Measurements from ENCODE around the gene KRTAP6-1. TPM values are rescaled to one million over a fixed set of nuclear protein-coding genes. Genes with fewer than 3 reads are reported as not detected.

The KRTAP6-1 gene
- total and polyA plus RNA-seq, 10 of the 15 experiments (the other 5 are each of a cell fraction or from before 2014, with no cell fraction given), result 0.16 TPM; not detected in 9

DNA sequence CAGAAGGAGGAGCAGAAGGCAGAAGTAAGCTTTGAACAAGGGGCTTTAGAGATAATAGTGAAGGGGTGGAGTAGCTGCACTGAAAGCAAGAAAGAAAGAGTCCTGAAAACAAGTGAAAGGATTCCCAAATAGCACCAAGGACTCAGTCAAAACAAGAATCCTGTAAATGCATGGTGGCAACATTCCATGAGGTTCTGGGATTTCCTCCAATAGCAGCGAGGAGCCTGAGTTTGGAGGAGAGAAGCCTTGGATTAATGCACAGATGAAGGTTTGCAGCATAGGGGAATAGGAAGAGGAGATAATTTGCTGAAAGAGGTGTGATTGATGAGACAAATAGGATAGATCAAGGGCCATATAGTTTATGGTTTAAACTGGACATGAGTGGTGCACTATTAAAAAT lies 34.4 kb downstream of the KRTAP6-1 start (continued):
- TF ChIP-seq, protein P1, sequence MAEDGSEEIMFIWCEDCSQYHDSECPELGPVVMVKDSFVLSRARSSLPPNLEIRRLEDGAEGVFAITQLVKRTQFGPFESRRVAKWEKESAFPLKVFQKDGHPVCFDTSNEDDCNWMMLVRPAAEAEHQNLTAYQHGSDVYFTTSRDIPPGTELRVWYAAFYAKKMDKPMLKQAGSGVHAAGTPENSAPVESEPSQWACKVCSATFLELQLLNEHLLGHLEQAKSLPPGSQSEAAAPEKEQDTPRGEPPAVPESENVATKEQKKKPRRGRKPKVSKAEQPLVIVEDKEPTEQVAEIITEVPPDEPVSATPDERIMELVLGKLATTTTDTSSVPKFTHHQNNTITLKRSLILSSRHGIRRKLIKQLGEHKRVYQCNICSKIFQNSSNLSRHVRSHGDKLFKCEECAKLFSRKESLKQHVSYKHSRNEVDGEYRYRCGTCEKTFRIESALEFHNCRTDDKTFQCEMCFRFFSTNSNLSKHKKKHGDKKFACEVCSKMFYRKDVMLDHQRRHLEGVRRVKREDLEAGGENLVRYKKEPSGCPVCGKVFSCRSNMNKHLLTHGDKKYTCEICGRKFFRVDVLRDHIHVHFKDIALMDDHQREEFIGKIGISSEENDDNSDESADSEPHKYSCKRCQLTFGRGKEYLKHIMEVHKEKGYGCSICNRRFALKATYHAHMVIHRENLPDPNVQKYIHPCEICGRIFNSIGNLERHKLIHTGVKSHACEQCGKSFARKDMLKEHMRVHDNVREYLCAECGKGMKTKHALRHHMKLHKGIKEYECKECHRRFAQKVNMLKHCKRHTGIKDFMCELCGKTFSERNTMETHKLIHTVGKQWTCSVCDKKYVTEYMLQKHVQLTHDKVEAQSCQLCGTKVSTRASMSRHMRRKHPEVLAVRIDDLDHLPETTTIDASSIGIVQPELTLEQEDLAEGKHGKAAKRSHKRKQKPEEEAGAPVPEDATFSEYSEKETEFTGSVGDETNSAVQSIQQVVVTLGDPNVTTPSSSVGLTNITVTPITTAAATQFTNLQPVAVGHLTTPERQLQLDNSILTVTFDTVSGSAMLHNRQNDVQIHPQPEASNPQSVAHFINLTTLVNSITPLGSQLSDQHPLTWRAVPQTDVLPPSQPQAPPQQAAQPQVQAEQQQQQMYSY (CRISPR knock-in tag; IDR thresholded peaks at IDR 0.05), result no peak
- TF ChIP-seq POLR2AphosphoS2 (IDR thresholded peaks at IDR 0.05; ENCODE audit: low read depth, low read length) (no peak), PAX5 (IDR thresholded peaks at IDR 0.05; ENCODE audit: borderline replicate concordance, low read depth, low read length) (no peak)

DNA sequence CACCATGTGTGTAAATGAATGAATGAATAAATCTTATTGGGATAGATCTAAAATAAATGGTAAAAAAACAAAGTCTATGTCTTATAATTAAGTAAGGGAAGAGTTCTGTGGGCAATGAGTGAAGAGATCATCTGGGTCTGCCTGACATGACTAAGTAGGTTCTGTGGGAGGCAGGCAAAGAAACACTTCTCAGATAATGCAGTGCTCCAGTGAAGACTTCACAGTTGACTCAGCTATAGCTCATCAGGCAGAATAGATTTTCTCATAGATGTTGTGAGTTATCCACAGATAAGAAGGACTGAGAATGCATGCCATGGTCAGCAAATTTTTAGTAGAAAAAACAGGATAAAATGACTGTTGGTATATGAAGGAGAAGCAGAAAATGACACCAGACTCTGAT lies 36.0 kb downstream of the KRTAP6-1 start:
- CTCF ChIA-PET, result no interaction called here
- no TSS peak for BruUV-seq (replicated peaks)
- H3K79me2 ChIP-seq (ENCODE audit: control insufficient read depth, insufficient read depth, low read length), result no peaks in the 10 kb centered on the region
- in situ Hi-C loops (cut with MboI), result no loop called here
- RAD21 ChIA-PET (ENCODE audit: unreplicated experiment), result no interaction called here
- SMC1A ChIA-PET (ENCODE audit: uncharacterized antibody, unreplicated experiment), result no interaction called here
- H3K4me2 ChIP-seq (ENCODE audit: control insufficient read depth, insufficient read depth), result no peak overlapping the region
- intact Hi-C loops (cut with micrococcal nuclease; ENCODE audit: unreplicated experiment), result no loop called here
- ATAC-seq (no peak), FAIRE-seq (no peak), DNase-seq (ENCODE audit: low read depth, low spot score) (no peak)
- H3K36me3 ChIP-seq (ENCODE audit: control insufficient read depth in 2 of 2, insufficient read depth in 2 of 2, low read length in 1 of 2), result no peaks in the 10 kb centered on the region
- POLR2A ChIA-PET, result no interaction called here
- no peak overlapping the region for H2AFZ ChIP-seq (ENCODE audit: control insufficient read depth, low read depth, low read length)
- no peaks in the 10 kb centered on the region for H3K4me1 ChIP-seq (ENCODE audit: control insufficient read depth, insufficient read depth, low read length)
- no peaks in the 10 kb centered on the region for H3K9me3 ChIP-seq (replicated peaks; ENCODE audit: control insufficient read depth, insufficient read depth, low read length)
- H4K20me1 ChIP-seq (ENCODE audit: control insufficient read depth, insufficient read depth), result no peaks in the 10 kb centered on the region
- H3K27me3 ChIP-seq (replicated peaks in 1 of 2; ENCODE audit: control insufficient read depth in 2 of 2, insufficient read depth in 2 of 2, low read length in 1 of 2), result no peaks in the 10 kb centered on the region
- no peak overlapping the region for H3K9ac ChIP-seq (ENCODE audit: control insufficient read depth, insufficient read depth, low read length)
- no peak overlapping the region for H3K4me3 ChIP-seq
- H3K27ac ChIP-seq (ENCODE audit: control insufficient read depth, insufficient read depth), result no peak overlapping the region
- no peak for TF ChIP-seq KDM1A (IDR thresholded peaks at IDR 0.05; ENCODE audit: borderline replicate concordance)
- TF ChIP-seq CHD1 (IDR thresholded peaks at IDR 0.05; ENCODE audit: low read depth, low read length), result no peak
- TF ChIP-seq KAT2A (conservative IDR thresholded peaks at IDR 0.05; ENCODE audit: control insufficient read depth, low read depth, low read length), result no peak
- TF ChIP-seq NR2C2 (IDR thresholded peaks at IDR 0.05; ENCODE audit: borderline replicate concordance, control insufficient read depth, insufficient read length, low read depth), result no peak
- TF ChIP-seq CREM (IDR thresholded peaks at IDR 0.05; ENCODE audit: low read depth), result no peak
- TF ChIP-seq, protein P2, sequence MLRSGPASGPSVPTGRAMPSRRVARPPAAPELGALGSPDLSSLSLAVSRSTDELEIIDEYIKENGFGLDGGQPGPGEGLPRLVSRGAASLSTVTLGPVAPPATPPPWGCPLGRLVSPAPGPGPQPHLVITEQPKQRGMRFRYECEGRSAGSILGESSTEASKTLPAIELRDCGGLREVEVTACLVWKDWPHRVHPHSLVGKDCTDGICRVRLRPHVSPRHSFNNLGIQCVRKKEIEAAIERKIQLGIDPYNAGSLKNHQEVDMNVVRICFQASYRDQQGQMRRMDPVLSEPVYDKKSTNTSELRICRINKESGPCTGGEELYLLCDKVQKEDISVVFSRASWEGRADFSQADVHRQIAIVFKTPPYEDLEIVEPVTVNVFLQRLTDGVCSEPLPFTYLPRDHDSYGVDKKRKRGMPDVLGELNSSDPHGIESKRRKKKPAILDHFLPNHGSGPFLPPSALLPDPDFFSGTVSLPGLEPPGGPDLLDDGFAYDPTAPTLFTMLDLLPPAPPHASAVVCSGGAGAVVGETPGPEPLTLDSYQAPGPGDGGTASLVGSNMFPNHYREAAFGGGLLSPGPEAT (IDR thresholded peaks at IDR 0.05; ENCODE audit: low read depth), result no peak
- TF ChIP-seq, protein P3, sequence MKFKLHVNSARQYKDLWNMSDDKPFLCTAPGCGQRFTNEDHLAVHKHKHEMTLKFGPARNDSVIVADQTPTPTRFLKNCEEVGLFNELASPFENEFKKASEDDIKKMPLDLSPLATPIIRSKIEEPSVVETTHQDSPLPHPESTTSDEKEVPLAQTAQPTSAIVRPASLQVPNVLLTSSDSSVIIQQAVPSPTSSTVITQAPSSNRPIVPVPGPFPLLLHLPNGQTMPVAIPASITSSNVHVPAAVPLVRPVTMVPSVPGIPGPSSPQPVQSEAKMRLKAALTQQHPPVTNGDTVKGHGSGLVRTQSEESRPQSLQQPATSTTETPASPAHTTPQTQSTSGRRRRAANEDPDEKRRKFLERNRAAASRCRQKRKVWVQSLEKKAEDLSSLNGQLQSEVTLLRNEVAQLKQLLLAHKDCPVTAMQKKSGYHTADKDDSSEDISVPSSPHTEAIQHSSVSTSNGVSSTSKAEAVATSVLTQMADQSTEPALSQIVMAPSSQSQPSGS (IDR thresholded peaks at IDR 0.05; ENCODE audit: low read length), result no peak
- TF ChIP-seq, protein P4, sequence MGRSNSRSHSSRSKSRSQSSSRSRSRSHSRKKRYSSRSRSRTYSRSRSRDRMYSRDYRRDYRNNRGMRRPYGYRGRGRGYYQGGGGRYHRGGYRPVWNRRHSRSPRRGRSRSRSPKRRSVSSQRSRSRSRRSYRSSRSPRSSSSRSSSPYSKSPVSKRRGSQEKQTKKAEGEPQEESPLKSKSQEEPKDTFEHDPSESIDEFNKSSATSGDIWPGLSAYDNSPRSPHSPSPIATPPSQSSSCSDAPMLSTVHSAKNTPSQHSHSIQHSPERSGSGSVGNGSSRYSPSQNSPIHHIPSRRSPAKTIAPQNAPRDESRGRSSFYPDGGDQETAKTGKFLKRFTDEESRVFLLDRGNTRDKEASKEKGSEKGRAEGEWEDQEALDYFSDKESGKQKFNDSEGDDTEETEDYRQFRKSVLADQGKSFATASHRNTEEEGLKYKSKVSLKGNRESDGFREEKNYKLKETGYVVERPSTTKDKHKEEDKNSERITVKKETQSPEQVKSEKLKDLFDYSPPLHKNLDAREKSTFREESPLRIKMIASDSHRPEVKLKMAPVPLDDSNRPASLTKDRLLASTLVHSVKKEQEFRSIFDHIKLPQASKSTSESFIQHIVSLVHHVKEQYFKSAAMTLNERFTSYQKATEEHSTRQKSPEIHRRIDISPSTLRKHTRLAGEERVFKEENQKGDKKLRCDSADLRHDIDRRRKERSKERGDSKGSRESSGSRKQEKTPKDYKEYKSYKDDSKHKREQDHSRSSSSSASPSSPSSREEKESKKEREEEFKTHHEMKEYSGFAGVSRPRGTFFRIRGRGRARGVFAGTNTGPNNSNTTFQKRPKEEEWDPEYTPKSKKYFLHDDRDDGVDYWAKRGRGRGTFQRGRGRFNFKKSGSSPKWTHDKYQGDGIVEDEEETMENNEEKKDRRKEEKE (IDR thresholded peaks at IDR 0.05), result no peak

Data from GM12878 (cell line).